ENCODE data around the gene TRAFD1.

DNA sequence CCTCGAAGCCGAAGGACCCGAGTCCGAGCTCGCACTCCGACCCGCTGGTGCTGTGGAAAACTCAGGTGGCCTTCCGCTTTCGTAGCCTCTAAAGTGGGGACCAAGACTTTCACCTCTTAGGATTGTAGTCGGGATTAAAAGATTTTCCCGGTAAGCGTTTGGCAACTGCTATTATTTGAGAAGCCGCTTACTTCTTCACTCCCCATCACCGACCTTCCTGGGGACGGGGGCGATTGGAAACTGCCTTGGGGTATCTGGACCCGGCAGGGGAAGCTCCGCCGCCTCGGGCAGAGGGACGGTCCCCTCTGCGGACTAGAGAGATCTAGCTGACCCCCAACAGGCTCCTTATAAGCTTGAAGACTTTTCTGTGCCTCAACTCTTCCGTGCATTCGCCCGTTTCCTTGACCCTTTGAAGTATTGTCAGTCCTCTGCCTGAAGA, 659 bp downstream of the TRAFD1 start:
- TF ChIP-seq, protein P1, sequence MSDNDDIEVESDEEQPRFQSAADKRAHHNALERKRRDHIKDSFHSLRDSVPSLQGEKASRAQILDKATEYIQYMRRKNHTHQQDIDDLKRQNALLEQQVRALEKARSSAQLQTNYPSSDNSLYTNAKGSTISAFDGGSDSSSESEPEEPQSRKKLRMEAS (CRISPR knock-in tag; IDR thresholded peaks at IDR 0.05), result peak; percentile 36; the same call in 1 of the 2 replicates
- TF ChIP-seq CBX5 (IDR thresholded peaks at IDR 0.05; ENCODE audit: borderline replicate concordance, low read depth) (no peak), ZNF699 (CRISPR knock-in tag; IDR thresholded peaks at IDR 0.05; ENCODE audit: insufficient replicate concordance) (no peak)
- TF ChIP-seq, protein P2, sequence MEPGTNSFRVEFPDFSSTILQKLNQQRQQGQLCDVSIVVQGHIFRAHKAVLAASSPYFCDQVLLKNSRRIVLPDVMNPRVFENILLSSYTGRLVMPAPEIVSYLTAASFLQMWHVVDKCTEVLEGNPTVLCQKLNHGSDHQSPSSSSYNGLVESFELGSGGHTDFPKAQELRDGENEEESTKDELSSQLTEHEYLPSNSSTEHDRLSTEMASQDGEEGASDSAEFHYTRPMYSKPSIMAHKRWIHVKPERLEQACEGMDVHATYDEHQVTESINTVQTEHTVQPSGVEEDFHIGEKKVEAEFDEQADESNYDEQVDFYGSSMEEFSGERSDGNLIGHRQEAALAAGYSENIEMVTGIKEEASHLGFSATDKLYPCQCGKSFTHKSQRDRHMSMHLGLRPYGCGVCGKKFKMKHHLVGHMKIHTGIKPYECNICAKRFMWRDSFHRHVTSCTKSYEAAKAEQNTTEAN (CRISPR knock-in tag; IDR thresholded peaks at IDR 0.05), result no peak
